ENCODE data around the gene LSM14A. TPM values are rescaled to one million over a fixed set of nuclear protein-coding genes. Genes with fewer than 3 reads are reported as not detected.

LSM14A gene
- total and polyA plus RNA-seq, 3 experiments from 2014 or later: 111 to 167 (median 129) TPM

- H3K27ac Mint-ChIP-seq: peak overlapping the region in 3 of 8 donors; percentile 8 to 29 (median 16)
- Histone ChIP-seq H3K27me3 (ENCODE audit: insufficient read depth, low read length, poor library complexity, severe bottlenecking) (no peaks in the 10 kb centered on the region), H3K4me3 (ENCODE audit: low read length) (no peak overlapping the region), H3K4me1 (ENCODE audit: insufficient read depth, low read length) (peaks cover 49% of the 10 kb centered on the region), H3K27ac (ENCODE audit: low read depth, low read length) (no peak overlapping the region), H3K36me3 (ENCODE audit: insufficient read depth, low read length) (no peaks in the 10 kb centered on the region), H3K9me3 (ENCODE audit: low read length) (no peaks in the 10 kb centered on the region)
- H3K27me3 Mint-ChIP-seq: peaks cover 0 to 1% of the 10 kb centered on the region in 2 donors
- no peaks in the 10 kb centered on the region for H3K9me3 Mint-ChIP-seq
- H3K36me3 Mint-ChIP-seq: peaks cover 0 to 8% (median 7%) of the 10 kb centered on the region in 3 donors
- H3K4me1 Mint-ChIP-seq: peaks cover 41 to 57% (median 56%) of the 10 kb centered on the region in 3 donors
- ChIA-PET CTCF (no interaction called here), POLR2A (interaction anchor here (0.6 kb wide), 1 partner anchor 21 kb away, joined by 3 read pairs; no protein-coding TSS in a partner anchor)
- no peak overlapping the region for H3K4me3 Mint-ChIP-seq
- DNase-seq: no peak
These were observed 103.4 kb downstream of the LSM14A start for GRCh38 chr19:34275705-34276104.

GRCh38 chr19:34276614-34277013 is 104.3 kb downstream of the LSM14A start:
- Histone ChIP-seq H3K27me3 (ENCODE audit: insufficient read depth, low read length, poor library complexity, severe bottlenecking) (no peaks in the 10 kb centered on the region), H3K36me3 (ENCODE audit: insufficient read depth, low read length) (no peaks in the 10 kb centered on the region), H3K27ac (ENCODE audit: low read depth, low read length) (no peak overlapping the region), H3K4me3 (ENCODE audit: low read length) (peak overlapping the region; percentile 10), H3K4me1 (ENCODE audit: insufficient read depth, low read length) (peaks cover 40% of the 10 kb centered on the region), H3K9me3 (ENCODE audit: low read length) (no peaks in the 10 kb centered on the region)
- peaks cover 0 to 1% of the 10 kb centered on the region in 2 donors for H3K27me3 Mint-ChIP-seq
- no peak for DNase-seq
- H3K4me1 Mint-ChIP-seq: peaks cover 37 to 53% (median 51%) of the 10 kb centered on the region in 3 donors
- no peaks in the 10 kb centered on the region for H3K9me3 Mint-ChIP-seq
- ChIA-PET POLR2A (no interaction called here), CTCF (no interaction called here)
- H3K36me3 Mint-ChIP-seq: peaks cover 0 to 10% (median 9%) of the 10 kb centered on the region in 3 donors
- H3K4me3 Mint-ChIP-seq: no peak overlapping the region
- peak overlapping the region in 6 of 8 donors; percentile 3 to 69 (median 10) for H3K27ac Mint-ChIP-seq

GRCh38 chr19:34277244-34277643 is 104.9 kb downstream of the LSM14A start:
- no peak for DNase-seq
- Mint-ChIP-seq H3K27me3 (peaks cover 0 to 1% of the 10 kb centered on the region in 2 donors), H3K4me3 (no peak overlapping the region), H3K9me3 (no peaks in the 10 kb centered on the region), H3K4me1 (peaks cover 36 to 53% (median 51%) of the 10 kb centered on the region in 3 donors), H3K27ac (peak overlapping the region in 3 of 8 donors; percentile 4 to 21 (median 9)), H3K36me3 (peaks cover 0 to 13% (median 12%) of the 10 kb centered on the region in 3 donors)
- Histone ChIP-seq H3K4me1 (ENCODE audit: insufficient read depth, low read length) (peaks cover 34% of the 10 kb centered on the region), H3K36me3 (ENCODE audit: insufficient read depth, low read length) (no peaks in the 10 kb centered on the region), H3K27ac (ENCODE audit: low read depth, low read length) (no peak overlapping the region), H3K27me3 (ENCODE audit: insufficient read depth, low read length, poor library complexity, severe bottlenecking) (no peaks in the 10 kb centered on the region), H3K4me3 (ENCODE audit: low read length) (no peak overlapping the region), H3K9me3 (ENCODE audit: low read length) (no peaks in the 10 kb centered on the region)
- CTCF ChIA-PET: no interaction called here
- POLR2A ChIA-PET: no interaction called here

GRCh38 chr19:34278783-34279182 is 106.5 kb downstream of the LSM14A start:
- Histone ChIP-seq H3K9me3 (ENCODE audit: low read length) (no peaks in the 10 kb centered on the region), H3K4me3 (ENCODE audit: low read length) (no peak overlapping the region), H3K4me1 (ENCODE audit: insufficient read depth, low read length) (peaks cover 28% of the 10 kb centered on the region), H3K27ac (ENCODE audit: low read depth, low read length) (no peak overlapping the region), H3K27me3 (ENCODE audit: insufficient read depth, low read length, poor library complexity, severe bottlenecking) (no peaks in the 10 kb centered on the region), H3K36me3 (ENCODE audit: insufficient read depth, low read length) (no peaks in the 10 kb centered on the region)
- CTCF ChIA-PET: no interaction called here
- DNase-seq: no peak
- Mint-ChIP-seq H3K4me1 (peaks cover 36 to 56% (median 52%) of the 10 kb centered on the region in 3 donors), H3K9me3 (no peaks in the 10 kb centered on the region), H3K27ac (no peak overlapping the region), H3K27me3 (peaks cover 0 to 1% of the 10 kb centered on the region in 2 donors), H3K4me3 (no peak overlapping the region), H3K36me3 (peaks cover 0 to 18% (median 17%) of the 10 kb centered on the region in 3 donors)
- POLR2A ChIA-PET: no interaction called here

Other genes starting within 250 kb of the LSM14A start
- gene GARRE1, start 82.0 kb downstream of the LSM14A start, total RNA-seq: 10 to 100 TPM; 12.1 to 13.5 TPM
- 6.1 TPM for gene GARRE1, start 82.0 kb downstream of the LSM14A start, polyA plus RNA-seq
- gene GPI, start 192.7 kb downstream of the LSM14A start, total RNA-seq: 100 to 1,000 TPM; 478 to 484 TPM
- gene GPI, start 192.7 kb downstream of the LSM14A start, polyA plus RNA-seq: 213 TPM
- gene PDCD2L, start 231.9 kb downstream of the LSM14A start, total RNA-seq: 10 to 100 TPM; 40.0 to 46.2 TPM
- gene PDCD2L, start 231.9 kb downstream of the LSM14A start, polyA plus RNA-seq: 19.9 TPM